Lower lobe of right lung (tissue), 2 donors: Measurements from ENCODE around the gene SRSF3. TPM values are rescaled to one million over a fixed set of nuclear protein-coding genes. Genes with fewer than 3 reads are reported as not detected.

ENCODE experiments used
- ATAC-seq, 2 donors: fragments of 200-7000 bp; cut with Tn5 transposase; one replicate each; pipeline ENCODE4 v1.9.1; 2020 to 2022; ENCODE audit warnings: mild to moderate bottlenecking in 2 of 2, moderate library complexity in 2 of 2
- DNase-seq: peaks from one replicate; pipeline ENCODE4 v3.0.0-alpha.2; 2020
- H3K27ac ChIP-seq: fragments of 200-600 bp; one replicate; pipeline ENCODE4 v1.8.0; 2022
- H3K27me3 ChIP-seq: fragments of 200-600 bp; one replicate; pipeline ENCODE4 v1.8.0; 2022; ENCODE audit warnings: low read depth
- H3K36me3 ChIP-seq: fragments of 200-600 bp; one replicate; pipeline ENCODE4 v1.8.0; 2022; ENCODE audit warnings: mild to moderate bottlenecking
- H3K4me1 ChIP-seq: fragments of 200-600 bp; one replicate; pipeline ENCODE4 v1.8.0; 2022
- H3K4me3 ChIP-seq: fragments of 200-600 bp; one replicate; pipeline ENCODE4 v1.8.0; 2022; ENCODE audit warnings: mild to moderate bottlenecking
- H3K9me3 ChIP-seq: fragments of 200-600 bp; one replicate; pipeline ENCODE4 v1.8.0; 2022
- CTCF ChIP-seq: fragments of 200-600 bp; IDR thresholded peaks from one replicate; pipeline ENCODE4 v1.8.0; 2022; ENCODE audit warnings: antibody characterized with exemption, mild to moderate bottlenecking
- intact Hi-C: fragments of 100-400 bp; cut with DNase I; formaldehyde crosslinking; loops from one replicate; pipeline ENCODE4 v1.11.0; 2022
- total RNA-seq: library from RNA; stranded (reverse); fragmentation: NEBNext Ultra II Directional; extraction: Animal tissue kit (Norgen Biotek cat#: 25700); gene quantifications from one replicate; pipeline ENCODE4 v1.2.1, GENCODE V29; 2021
- donor health status: DM: no; HTN: yes; CAD: no; lungs with severe emphysema.

Gene SRSF3
- total RNA-seq, 1 donor from 2014 or later: 180 TPM

GRCh38 chr6:36612101-36612625 is 18.0 kb downstream of the SRSF3 start:
- peaks cover 75% of the 10 kb centered on the region for H3K36me3 ChIP-seq
- no peaks in the 10 kb centered on the region for H3K27me3 ChIP-seq
- intact Hi-C loops: no loop called here
- H3K4me3 ChIP-seq: no peak overlapping the region
- peaks cover 41% of the 10 kb centered on the region for H3K4me1 ChIP-seq
- no peak overlapping the region for H3K27ac ChIP-seq
- DNase-seq: no peak
- ATAC-seq: no peak
- no peak for TF ChIP-seq CTCF
- no peaks in the 10 kb centered on the region for H3K9me3 ChIP-seq

GRCh38 chr6:36613200-36613995 is 19.2 kb downstream of the SRSF3 start:
- Histone ChIP-seq H3K36me3 (peaks cover 62% of the 10 kb centered on the region), H3K27ac (no peak overlapping the region), H3K27me3 (no peaks in the 10 kb centered on the region), H3K9me3 (no peaks in the 10 kb centered on the region), H3K4me1 (peaks cover 35% of the 10 kb centered on the region), H3K4me3 (no peak overlapping the region)
- no peak for TF ChIP-seq CTCF
- intact Hi-C loops: no loop called here
- DNase-seq: no peak
- ATAC-seq: no peak

- intact Hi-C loops: no loop called here
- Histone ChIP-seq H3K27me3 (no peaks in the 10 kb centered on the region), H3K36me3 (peaks cover 44% of the 10 kb centered on the region), H3K4me1 (peaks cover 26% of the 10 kb centered on the region), H3K27ac (peak overlapping the region; percentile 27), H3K9me3 (no peaks in the 10 kb centered on the region), H3K4me3 (no peak overlapping the region)
- peak; percentile 43 to 73 for ATAC-seq
- DNase-seq: peak; percentile 64
- TF ChIP-seq CTCF: peak; percentile 65
These were observed 21.0 kb downstream of the SRSF3 start for GRCh38 chr6:36615018-36615761.

GRCh38 chr6:36616893-36617521 is 22.8 kb downstream of the SRSF3 start:
- H3K4me1 ChIP-seq: peaks cover 26% of the 10 kb centered on the region
- peak; percentile 87 to 90 for ATAC-seq
- no peaks in the 10 kb centered on the region for H3K27me3 ChIP-seq
- H3K9me3 ChIP-seq: no peaks in the 10 kb centered on the region
- no peak for TF ChIP-seq CTCF
- H3K4me3 ChIP-seq: no peak overlapping the region
- intact Hi-C loops: no loop called here
- peak; percentile 71 for DNase-seq
- peak overlapping the region; percentile 18 for H3K27ac ChIP-seq
- H3K36me3 ChIP-seq: peaks cover 26% of the 10 kb centered on the region
